Measurements from ENCODE around the gene DLST. TPM values are rescaled to one million over a fixed set of nuclear protein-coding genes. Genes with fewer than 3 reads are reported as not detected.

Gene DLST
- polyA plus RNA-seq, 2 of the 4 experiments (the other 2 are of a cell fraction), result 102 to 129 TPM

DNA sequence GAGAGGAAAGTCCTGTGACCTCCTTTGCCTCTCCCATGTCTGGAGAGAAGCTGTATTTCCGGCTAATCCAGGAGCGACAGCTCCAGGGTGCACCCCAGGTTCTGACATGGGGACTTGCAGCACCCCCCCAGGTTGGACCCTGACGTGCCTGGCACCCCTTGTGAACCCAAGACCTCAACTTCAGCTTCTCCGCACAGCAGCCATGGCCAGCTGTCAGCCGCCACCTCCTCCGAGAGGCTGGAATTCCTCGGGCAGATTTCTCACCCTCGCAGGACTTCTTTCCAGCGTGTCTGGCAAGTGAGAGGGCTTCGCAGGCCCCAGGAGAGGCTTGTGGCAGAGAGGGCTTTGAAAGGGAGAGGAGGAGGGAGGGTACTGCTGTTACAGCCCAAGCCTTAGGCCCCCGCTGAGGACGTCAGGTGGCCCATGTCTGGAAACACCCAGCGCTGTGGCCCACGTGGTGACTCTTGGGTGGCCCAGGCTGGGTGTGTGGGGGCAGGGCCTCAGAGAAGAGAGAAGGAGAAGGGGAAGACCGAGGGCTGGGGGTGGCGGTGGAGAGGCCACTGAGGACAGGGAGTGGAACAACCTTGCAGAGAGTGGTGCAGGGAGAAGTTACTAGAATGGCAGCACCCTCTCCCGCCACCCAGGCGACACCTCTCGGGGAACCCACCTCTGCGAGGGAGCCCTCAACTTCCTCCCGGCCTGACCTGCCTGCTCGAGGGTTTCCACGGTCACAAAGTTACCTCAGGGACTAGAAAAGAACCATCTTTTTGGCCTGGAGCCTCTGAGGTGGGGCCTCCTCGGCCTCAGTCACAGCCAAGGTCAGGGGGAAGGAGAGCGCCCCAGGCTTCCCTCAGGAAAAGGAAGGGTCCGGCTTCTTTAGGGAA, 53.0 kb downstream of the DLST start (continued):
- TF ChIP-seq SREBF2 (IDR thresholded peaks at IDR 0.05), result no peak
- no peak for TF ChIP-seq HES2 (IDR thresholded peaks at IDR 0.05)
- no peak for TF ChIP-seq ZFP36 (IDR thresholded peaks at IDR 0.05; ENCODE audit: borderline replicate concordance, partially characterized antibody)
- no peak for TF ChIP-seq NPAS2 (CRISPR knock-in tag; IDR thresholded peaks at IDR 0.05; ENCODE audit: borderline replicate concordance)
- TF ChIP-seq USF2 (IDR thresholded peaks at IDR 0.05), result no peak
- no peak for TF ChIP-seq CBX2 (IDR thresholded peaks at IDR 0.05; ENCODE audit: borderline replicate concordance, low read depth)
- no peak for TF ChIP-seq KDM1A (IDR thresholded peaks at IDR 0.05; ENCODE audit: low read depth)
- no peak for TF ChIP-seq MAFK (IDR thresholded peaks at IDR 0.05; ENCODE audit: partially characterized antibody)
- TF ChIP-seq NFE2L2 (conservative IDR thresholded peaks at IDR 0.05; ENCODE audit: low read length), result no peak

DNA sequence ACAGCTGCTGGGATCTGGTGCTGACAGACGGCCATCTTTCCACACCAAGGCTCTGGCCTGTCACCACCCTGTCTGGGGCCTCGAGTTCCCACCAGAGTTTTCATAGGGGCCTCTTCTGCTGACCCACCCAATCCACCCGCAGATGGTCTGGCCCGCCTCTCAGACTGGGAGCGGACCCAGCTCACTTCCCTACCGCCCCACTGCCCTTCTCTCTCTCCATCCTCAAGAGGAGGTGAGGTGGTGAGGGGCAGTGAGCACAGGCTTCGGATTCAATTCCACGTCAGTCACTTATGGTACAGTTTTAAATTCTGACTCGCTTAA, 53.6 kb downstream of the DLST start:
- Histone ChIP-seq H3K9me3 (no peaks in the 10 kb centered on the region), H3K4me1 (peaks cover 11% of the 10 kb centered on the region), H3K4me2 (no peak overlapping the region), H3K27ac (no peak overlapping the region), H3K4me3 (no peak overlapping the region)
- FAIRE-seq, result no peak
- ChIA-PET POLR2A (no interaction called here), CTCF (interaction anchor here (0.7 to 6.2 kb wide), 5 partner anchors 11 to 365 kb away, joined by 3 to 50 read pairs (median 4); no protein-coding TSS in a partner anchor)
- WGBS (ENCODE audit: missing lambda C conversion rate), result 76% methylated on average over 9 of the region's 9 CpGs
- TF ChIP-seq, protein P1, sequence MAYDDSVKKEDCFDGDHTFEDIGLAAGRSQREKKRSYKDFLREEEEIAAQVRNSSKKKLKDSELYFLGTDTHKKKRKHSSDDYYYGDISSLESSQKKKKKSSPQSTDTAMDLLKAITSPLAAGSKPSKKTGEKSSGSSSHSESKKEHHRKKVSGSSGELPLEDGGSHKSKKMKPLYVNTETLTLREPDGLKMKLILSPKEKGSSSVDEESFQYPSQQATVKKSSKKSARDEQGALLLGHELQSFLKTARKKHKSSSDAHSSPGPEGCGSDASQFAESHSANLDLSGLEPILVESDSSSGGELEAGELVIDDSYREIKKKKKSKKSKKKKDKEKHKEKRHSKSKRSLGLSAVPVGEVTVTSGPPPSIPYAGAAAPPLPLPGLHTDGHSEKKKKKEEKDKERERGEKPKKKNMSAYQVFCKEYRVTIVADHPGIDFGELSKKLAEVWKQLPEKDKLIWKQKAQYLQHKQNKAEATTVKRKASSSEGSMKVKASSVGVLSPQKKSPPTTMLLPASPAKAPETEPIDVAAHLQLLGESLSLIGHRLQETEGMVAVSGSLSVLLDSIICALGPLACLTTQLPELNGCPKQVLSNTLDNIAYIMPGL (CRISPR knock-in tag; IDR thresholded peaks at IDR 0.05; ENCODE audit: borderline replicate concordance), result no peak
- TF ChIP-seq NPAS2 (CRISPR knock-in tag; IDR thresholded peaks at IDR 0.05; ENCODE audit: borderline replicate concordance) (no peak), EHF (CRISPR knock-in tag; IDR thresholded peaks at IDR 0.05) (no peak), EHMT2 (IDR thresholded peaks at IDR 0.05; ENCODE audit: low read depth) (no peak), RCOR1 (IDR thresholded peaks at IDR 0.05; ENCODE audit: low read depth, low read length) (no peak), CHD2 (IDR thresholded peaks at IDR 0.05; ENCODE audit: low read length, partially characterized antibody) (no peak), KDM1A (IDR thresholded peaks at IDR 0.05; ENCODE audit: low read depth) (no peak), CBX2 (IDR thresholded peaks at IDR 0.05; ENCODE audit: borderline replicate concordance, low read depth) (no peak), HOXB5 (CRISPR knock-in tag; IDR thresholded peaks at IDR 0.05) (no peak), FOSL2 (IDR thresholded peaks at IDR 0.05) (no peak), FOSL2 (CRISPR knock-in tag; IDR thresholded peaks at IDR 0.05) (no peak), JUN (IDR thresholded peaks at IDR 0.05) (no peak), HOXA7 (CRISPR knock-in tag; IDR thresholded peaks at IDR 0.05) (no peak), HDAC2 (IDR thresholded peaks at IDR 0.05) (no peak), FOSB (CRISPR knock-in tag; IDR thresholded peaks at IDR 0.05) (no peak), RARB (CRISPR knock-in tag; IDR thresholded peaks at IDR 0.05) (no peak), SMC3 (IDR thresholded peaks at IDR 0.05) (no peak)
- no peak for DNase-seq (ENCODE audit: low read depth in 1 of 2, low spot score in 1 of 2)
- no peak for ATAC-seq

DNA sequence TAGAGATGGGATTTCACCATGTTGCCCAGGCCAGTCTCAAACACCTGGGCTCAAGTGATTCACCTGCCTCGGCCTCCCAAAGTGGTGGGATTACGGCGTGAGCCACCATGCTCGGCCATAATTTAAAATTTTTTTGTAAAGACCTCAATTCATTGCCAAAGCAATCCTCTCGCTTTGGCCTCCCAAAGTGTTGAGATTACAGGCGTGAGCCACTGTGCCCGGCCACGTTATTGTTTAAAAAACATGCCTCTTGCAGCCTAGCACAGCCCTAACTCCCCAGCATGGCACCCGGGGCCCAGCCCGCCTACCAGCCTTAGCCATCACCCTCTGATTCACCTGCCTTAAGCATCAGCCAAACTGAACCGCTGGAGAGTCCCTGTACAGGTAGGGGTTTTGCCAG, 54.4 kb downstream of the DLST start:
- WGBS (ENCODE audit: missing lambda C conversion rate), result 83% methylated on average over 11 of the region's 11 CpGs
- POLR2A ChIA-PET, result interaction anchor here (0.6 kb wide), 1 partner anchor 72 kb away, joined by 3 read pairs; no protein-coding TSS in a partner anchor
- Histone ChIP-seq H3K4me1 (peaks cover 12% of the 10 kb centered on the region), H3K4me3 (no peak overlapping the region), H3K9me3 (no peaks in the 10 kb centered on the region), H3K4me2 (no peak overlapping the region), H3K27ac (no peak overlapping the region)
- TF ChIP-seq KDM5A (IDR thresholded peaks at IDR 0.05) (no peak), CEBPB (IDR thresholded peaks at IDR 0.05) (no peak), MAZ (IDR thresholded peaks at IDR 0.05; ENCODE audit: borderline replicate concordance, low read depth, low read length) (no peak)
- no peak for FAIRE-seq
- CTCF ChIA-PET, result interaction anchor here (0.9 to 6.2 kb wide), 5 partner anchors 10 to 152 kb away, joined by 3 to 50 read pairs (median 4); no protein-coding TSS in a partner anchor
- DNase-seq (ENCODE audit: low read depth in 1 of 2, low spot score in 1 of 2), result no peak
- no peak for ATAC-seq
